Ureter (tissue), 1 donor: ENCODE results near the gene PON1. TPM values are rescaled to one million over a fixed set of nuclear protein-coding genes. Genes with fewer than 3 reads are reported as not detected.

ENCODE experiments used
- DNase-seq: peaks from one replicate; pipeline ENCODE4 v3.0.0-alpha.2; 2020; ENCODE audit warnings: low spot score
- total RNA-seq: library from RNA; stranded (reverse); gene quantifications from one replicate; pipeline ENCODE4 v1.2.4, GENCODE V29; 2023
- donor health status: DM: yes; HTN: yes; CAD: no.

Gene PON1
- total RNA-seq, 1 donor from 2014 or later, result not detected

- DNase-seq, result no peak
These were observed 70.3 kb downstream of the PON1 start for GRCh38 chr7:95253986-95254385.

GRCh38 chr7:95251966-95252365, 72.4 kb downstream of the PON1 start:
- no peak for DNase-seq

GRCh38 chr7:95250571-95250970, 73.8 kb downstream of the PON1 start:
- no peak for DNase-seq

Other genes with a start within 250 kb of the PON1 start
- gene PON3, start 71.8 kb upstream of the PON1 start, total RNA-seq, result 5.5 TPM
- 76.1 TPM for gene PON2, start 110.5 kb upstream of the PON1 start, total RNA-seq
- gene ASB4, start 161.4 kb upstream of the PON1 start, total RNA-seq, result not detected